GM19023 (cell line): ENCODE measurements around the gene FMNL1.

Experiments
- ATAC-seq: cut with Tn5 transposase; IDR thresholded peaks from one replicate; pipeline ENCODE4 v1.9.1; 2021; ENCODE audit warnings: mild to moderate bottlenecking, moderate library complexity; ENCODE audit not compliant: unreplicated experiment

Gene FMNL1

GRCh38 chr17:45277216-45277849 lies 55.6 kb downstream of the FMNL1 start:
- ATAC-seq: no peak

- no peak for ATAC-seq
Measured at GRCh38 chr17:45277992-45278391, 56.3 kb downstream of the FMNL1 start.

DNA sequence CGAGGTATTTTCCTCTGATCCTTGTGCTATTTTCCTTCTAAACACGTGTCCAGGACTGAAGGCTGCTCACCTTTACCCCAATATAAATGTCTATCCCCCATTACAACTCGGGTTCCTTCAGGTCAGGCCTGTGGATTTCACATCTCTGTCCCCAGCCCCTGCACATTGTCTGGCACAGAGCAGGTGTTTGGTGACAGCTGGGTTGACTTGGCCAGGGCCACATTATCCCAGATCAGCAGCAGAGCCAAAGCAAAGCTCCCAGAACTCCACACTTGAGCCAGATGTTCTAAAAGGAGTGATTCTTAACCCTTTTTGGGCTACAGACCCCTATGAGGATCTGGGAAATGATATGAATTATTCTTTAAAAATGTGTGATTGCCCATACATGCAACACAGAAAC lies 58.2 kb downstream of the FMNL1 start:
- no peak for ATAC-seq

DNA sequence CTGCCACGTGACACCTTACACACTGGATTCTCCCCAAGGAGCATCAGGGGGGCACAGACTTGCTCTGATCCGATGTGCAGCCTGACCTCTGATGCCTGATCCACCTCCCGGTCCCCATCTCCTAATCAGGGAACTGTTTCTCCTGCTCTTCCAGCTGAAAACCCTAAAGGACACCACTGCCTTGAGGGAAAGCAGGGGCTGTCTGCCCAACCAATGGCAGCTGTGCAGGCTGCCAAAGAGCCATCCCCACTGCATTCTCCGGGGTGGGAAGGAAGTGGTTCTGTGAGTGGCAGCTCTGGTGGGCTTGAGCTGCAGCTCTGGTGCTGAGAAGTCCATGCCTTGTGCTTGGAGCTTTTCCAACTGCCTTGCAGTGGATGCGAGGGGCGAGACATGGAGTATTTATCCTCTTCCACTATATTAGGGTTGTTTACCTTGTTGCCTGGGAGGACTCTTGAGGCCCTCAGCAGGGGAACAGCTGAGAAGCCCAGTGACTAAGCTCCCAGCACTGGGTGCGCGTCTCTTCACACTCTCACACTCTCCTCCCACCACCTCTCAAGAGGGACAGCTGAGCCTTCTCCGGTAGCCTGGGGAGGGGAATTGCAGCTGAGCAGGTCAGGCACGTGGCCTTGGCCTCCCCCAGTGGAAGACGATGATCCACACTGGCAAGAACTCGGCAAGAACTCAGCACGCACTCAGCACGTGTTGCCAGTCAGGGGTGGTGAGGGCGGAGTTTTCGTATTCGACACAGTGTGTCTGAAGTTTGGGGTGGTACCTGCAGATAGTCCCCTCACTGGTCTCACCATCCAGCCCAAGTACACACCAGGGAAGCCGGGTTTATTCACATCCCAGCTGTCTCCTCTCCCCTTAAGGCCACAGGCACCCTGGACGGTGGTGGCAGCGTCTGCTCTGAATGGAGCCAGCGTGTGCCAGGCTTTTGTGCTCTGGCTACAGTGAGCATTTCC lies 61.3 kb downstream of the FMNL1 start:
- no peak for ATAC-seq

GRCh38 chr17:45283711-45284110 lies 62.0 kb downstream of the FMNL1 start:
- ATAC-seq: no peak

DNA sequence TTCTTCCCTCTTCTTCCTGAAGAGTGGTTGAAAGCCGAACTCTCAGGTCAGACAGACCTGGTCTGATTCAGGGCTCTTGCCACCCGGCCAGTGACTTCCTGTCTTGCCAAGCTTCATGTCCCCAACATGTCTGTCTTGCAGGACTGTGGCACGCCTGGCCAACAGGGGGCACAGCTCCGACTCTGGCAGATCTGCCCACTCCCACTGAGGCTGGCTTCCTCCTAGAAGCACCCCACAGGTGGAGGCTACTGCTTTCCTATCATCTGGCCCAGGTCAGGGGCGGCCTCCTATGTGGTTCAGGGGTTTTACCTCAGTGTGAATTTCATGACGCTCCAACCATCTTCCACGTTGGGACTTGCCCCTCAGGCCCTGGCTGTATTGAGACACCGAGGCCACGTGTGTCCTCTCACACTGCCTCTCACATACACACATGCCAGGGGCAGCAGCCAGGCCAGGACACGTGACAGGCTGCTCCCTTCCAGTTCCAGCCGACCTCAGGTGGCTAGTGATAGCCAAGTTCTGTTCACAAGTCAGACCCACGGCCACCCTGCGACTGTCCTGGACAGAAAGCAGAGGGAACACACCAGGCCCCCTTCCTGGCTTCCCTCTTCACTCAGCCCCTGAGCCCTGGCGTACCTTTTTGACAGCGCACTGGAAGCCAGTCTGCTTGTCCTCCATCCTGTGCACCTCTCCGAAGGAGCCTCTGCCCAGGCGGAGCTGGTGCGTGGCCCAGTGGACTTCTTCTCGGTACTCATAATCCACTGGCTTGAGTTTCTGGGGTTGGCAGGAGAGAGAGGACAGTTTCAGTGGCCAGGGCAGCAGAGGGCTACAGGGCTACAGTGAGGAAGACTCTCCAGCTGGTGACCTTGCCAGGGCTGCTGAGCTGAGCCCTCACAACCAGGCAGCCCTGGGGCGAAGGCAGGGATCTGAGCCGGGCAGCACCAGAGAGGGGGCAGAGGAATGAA lies 62.8 kb downstream of the FMNL1 start:
- no peak for ATAC-seq

- ATAC-seq: no peak
Measured at GRCh38 chr17:45286286-45286685, 64.6 kb downstream of the FMNL1 start.

DNA sequence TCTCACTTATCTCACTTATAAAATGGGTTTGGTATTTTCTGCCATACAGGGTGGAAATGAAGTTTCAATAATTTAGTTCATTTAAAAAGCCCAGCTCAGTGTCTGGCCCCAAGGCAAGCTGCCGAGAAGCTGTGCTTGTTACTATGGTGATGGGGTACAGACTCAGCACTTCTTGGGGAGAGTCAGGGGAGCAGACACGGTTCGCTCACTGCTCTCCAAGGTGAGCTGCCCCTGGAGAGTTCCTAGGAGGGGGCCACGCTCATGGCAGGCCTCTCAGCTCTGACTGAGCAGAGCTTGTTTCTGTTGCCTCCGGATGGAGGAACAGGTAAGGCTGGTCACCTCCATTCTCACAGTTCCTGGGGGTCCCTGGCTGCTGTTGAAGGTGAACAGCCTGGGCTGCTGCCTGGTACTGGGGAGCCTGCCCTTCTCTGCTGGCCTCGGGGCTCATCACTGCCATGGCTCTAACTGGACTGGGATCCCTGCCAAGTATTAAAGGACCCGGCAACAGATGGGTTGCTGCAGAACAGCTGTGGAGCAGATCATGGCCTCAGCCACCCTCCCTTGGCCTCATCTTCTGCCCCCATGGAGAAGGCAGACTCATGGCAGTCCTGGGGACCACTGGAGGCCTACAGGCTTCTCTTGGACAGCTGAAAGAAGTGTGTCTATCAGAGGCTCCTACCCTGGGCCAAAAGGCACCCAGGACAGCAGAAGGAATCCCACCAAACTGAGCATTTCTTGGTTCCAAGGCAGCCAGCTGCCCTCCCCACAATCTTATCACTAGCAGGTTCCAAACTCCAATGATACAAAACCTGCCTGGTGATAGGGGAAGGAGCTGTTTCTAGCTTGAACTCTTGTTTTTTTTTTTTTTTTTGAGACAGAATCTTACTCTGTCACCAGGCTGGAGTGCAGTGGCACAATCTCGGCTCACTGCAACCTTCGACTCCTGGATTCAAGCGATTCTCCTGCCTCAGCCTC lies 66.1 kb downstream of the FMNL1 start:
- ATAC-seq: no peak

DNA sequence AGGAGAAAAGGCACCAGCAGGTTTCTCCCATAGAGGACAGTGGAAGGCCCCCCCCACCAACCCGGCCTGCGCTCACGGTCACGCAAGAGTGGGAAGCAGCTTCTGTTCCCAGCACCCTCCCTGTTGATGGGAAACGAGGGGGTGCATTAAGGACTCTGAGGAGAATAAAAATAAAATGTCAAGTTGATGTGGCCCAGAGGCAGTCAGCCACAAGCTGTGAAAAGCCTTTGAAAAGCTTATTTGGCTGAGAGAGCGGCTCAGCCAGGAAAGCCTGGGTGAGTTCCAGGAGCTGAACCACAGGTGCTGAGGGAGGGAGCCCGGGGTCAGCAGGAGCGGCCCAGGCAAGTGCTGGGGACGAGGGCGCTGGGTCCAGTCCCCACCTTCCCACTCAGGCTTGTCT lies 67.1 kb downstream of the FMNL1 start:
- no peak for ATAC-seq

- no peak for ATAC-seq
Measured at GRCh38 chr17:45289301-45290268, 67.9 kb downstream of the FMNL1 start.

DNA sequence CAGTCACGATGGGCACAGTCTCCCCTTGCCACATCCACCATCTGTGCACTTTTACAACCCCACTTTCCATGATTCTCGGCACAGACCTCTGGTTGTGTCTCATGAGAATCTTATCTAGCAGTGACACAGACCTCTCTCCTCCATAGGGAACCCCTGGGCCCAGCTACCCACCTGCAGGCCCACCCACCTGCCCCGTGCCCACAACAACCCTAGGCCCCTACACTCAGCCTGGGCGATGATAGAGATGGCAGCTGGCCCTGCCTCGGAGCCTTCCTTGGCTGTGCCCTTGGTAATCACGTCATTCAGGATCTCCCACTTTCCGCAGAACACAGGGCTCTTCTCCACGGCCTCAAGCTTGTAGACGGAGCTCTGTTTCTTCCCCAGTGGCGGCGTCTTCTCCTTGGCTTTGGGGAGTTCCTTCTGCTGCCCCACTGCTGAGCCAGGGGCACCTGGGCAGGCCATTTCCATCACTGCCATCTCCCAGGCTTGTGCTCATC lies 68.6 kb downstream of the FMNL1 start:
- no peak for ATAC-seq

GRCh38 chr17:45291171-45291805 lies 69.6 kb downstream of the FMNL1 start:
- no peak for ATAC-seq

GRCh38 chr17:45292696-45293412 lies 71.2 kb downstream of the FMNL1 start:
- ATAC-seq: no peak

DNA sequence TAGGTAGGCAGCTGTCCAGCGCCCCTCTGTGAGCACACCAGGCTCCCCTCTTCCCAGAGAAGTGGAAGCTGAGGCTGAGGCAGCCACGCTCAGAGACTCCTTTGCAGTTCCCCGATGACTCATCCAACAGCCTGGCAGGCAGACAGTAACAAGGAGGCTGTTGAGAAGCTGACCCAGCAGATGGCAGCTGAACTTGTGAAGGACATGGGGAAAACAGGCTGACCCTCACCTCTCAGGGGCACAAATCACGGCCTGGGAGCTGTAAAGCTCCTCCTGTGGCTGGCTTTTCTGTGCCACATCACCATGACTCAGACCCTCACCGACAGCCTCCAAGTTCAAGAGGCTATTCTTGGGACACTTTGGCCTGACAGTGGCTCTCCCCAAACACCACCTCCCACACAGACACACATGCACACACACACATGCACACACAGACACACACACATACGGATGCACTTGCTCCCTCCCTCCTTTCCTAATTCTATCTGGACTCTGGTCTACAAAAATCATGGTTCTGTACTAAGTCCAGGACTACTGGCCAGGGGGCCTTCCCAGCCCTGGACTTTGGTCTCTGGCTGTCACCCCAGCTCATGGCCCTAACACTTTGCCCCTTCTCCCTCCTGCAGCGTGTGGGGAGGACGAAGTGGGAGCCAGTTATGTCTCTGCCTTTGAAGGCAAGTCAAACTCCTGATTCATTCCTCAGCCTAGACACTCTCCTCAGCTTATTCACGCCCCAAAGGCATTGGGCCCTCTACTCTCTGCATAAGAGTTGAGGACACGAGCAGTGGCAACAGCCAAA lies 71.9 kb downstream of the FMNL1 start:
- no peak for ATAC-seq

DNA sequence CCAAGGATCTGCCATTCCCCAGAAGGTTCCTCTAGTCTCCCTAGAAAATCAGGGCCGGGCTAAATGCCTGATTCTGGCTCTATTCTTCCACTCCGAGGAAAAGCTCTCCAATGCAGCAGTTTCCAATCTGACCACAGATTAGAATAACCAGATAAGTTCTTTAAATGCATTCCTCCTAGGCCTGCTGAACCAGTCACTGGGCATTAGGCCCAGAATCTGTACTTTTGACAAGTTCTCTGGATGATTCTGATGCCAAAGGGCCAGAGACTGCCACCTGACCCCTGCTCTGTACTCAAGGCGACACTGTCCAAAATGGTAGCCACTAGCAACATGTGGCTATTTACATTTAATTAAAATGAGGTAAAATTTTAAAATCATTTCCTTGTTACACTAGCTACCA lies 72.8 kb downstream of the FMNL1 start:
- ATAC-seq: no peak

GRCh38 chr17:45296003-45296832 lies 74.5 kb downstream of the FMNL1 start:
- no peak for ATAC-seq
